ENCODE data around the gene ANKHD1.

The ANKHD1 gene

GRCh38 chr5:140557136-140557805 is 155.6 kb downstream of the ANKHD1 start, which contains the start of gene SRA1 (continued):
- TF ChIP-seq ZNF121 (tag by site-specific recombination; IDR thresholded peaks at IDR 0.05) (no peak), ZNF391 (tag by site-specific recombination; IDR thresholded peaks at IDR 0.05; ENCODE audit: borderline replicate concordance, low read depth) (peak; percentile 12; the same call in 1 of the 2 replicates), ATF2 (tag by site-specific recombination; IDR thresholded peaks at IDR 0.05; ENCODE audit: low read depth) (no peak), ZNF660 (tag by site-specific recombination; IDR thresholded peaks at IDR 0.05) (peak; percentile 72), ZNF223 (tag by site-specific recombination; IDR thresholded peaks at IDR 0.05) (no peak), MEIS1 (CRISPR knock-in tag; IDR thresholded peaks at IDR 0.05; ENCODE audit: borderline replicate concordance) (no peak), ZNF514 (tag by site-specific recombination; IDR thresholded peaks at IDR 0.05) (no peak), HOXD13 (CRISPR knock-in tag; IDR thresholded peaks at IDR 0.05; ENCODE audit: borderline replicate concordance) (no peak), ZBTB26 (tag by site-specific recombination; optimal IDR thresholded peaks at IDR 0.05) (peak; percentile 58), BCL11B (tag by site-specific recombination; IDR thresholded peaks at IDR 0.05; ENCODE audit: low read depth) (no peak), ZNF155 (tag by site-specific recombination; IDR thresholded peaks at IDR 0.05) (no peak), GLI4 (tag by site-specific recombination; IDR thresholded peaks at IDR 0.05) (0 out of 2 replicates have a peak, but pooled peaks have one; percentile 12), ZSCAN23 (tag by site-specific recombination; IDR thresholded peaks at IDR 0.05) (peak; percentile 12; the same call in 1 of the 2 replicates), ZNF48 (tag by site-specific recombination; IDR thresholded peaks at IDR 0.05) (no peak), TRIM28 (IDR thresholded peaks at IDR 0.05; ENCODE audit: borderline replicate concordance, low read length) (peak; percentile 63; the same call in 1 of the 2 replicates), ZBTB48 (tag by site-specific recombination; IDR thresholded peaks at IDR 0.05) (peak; percentile 71), CTCF (tag by site-specific recombination; IDR thresholded peaks at IDR 0.05) (peak; percentile 45; the same call in 1 of the 2 replicates), PATZ1 (tag by site-specific recombination; IDR thresholded peaks at IDR 0.05) (peak; percentile 79), GLIS2 (tag by site-specific recombination; IDR thresholded peaks at IDR 0.05) (peak; percentile 54; the same call in 1 of the 2 replicates), ZNF221 (tag by site-specific recombination; IDR thresholded peaks at IDR 0.05; ENCODE audit: borderline replicate concordance) (no peak), ZNF239 (tag by site-specific recombination; IDR thresholded peaks at IDR 0.05) (no peak), ZNF529 (tag by site-specific recombination; IDR thresholded peaks at IDR 0.05; ENCODE audit: insufficient replicate concordance) (no peak), ZNF394 (tag by site-specific recombination; IDR thresholded peaks at IDR 0.05; ENCODE audit: borderline replicate concordance) (peak; percentile 19; the same call in 1 of the 2 replicates), WT1 (tag by site-specific recombination; IDR thresholded peaks at IDR 0.05) (peak; percentile 65), ZNF426 (tag by site-specific recombination; IDR thresholded peaks at IDR 0.05) (no peak), KLF1 (tag by site-specific recombination; IDR thresholded peaks at IDR 0.05) (peak; percentile 60), ZNF777 (tag by site-specific recombination; IDR thresholded peaks at IDR 0.05; ENCODE audit: borderline replicate concordance) (no peak), ZNF37A (tag by site-specific recombination; IDR thresholded peaks at IDR 0.05) (no peak), MZF1 (tag by site-specific recombination; IDR thresholded peaks at IDR 0.05; ENCODE audit: borderline replicate concordance) (no peak), ZNF449 (tag by site-specific recombination; IDR thresholded peaks at IDR 0.05) (0 out of 2 replicates have a peak, but pooled peaks have one; percentile 10), ZNF2 (tag by site-specific recombination; IDR thresholded peaks at IDR 0.05) (peak; percentile 73), ZNF274 (IDR thresholded peaks at IDR 0.05; ENCODE audit: low read length) (no peak), ZNF274 (tag by site-specific recombination; IDR thresholded peaks at IDR 0.05; ENCODE audit: borderline replicate concordance) (no peak), ZNF664 (tag by site-specific recombination; IDR thresholded peaks at IDR 0.05) (no peak)

All from HEK293 (cell line).